AG09309 (cell line): ENCODE measurements around the gene CSTPP1.

Source experiments
- DNase-seq: peaks from one replicate; pipeline ENCODE4 v3.0.0-alpha.2; 2010; ENCODE audit warnings: low read depth
- H3K4me3 ChIP-seq: 2 replicates; pipeline ENCODE4 v1.5.1; 2011; ENCODE audit warnings: mild to moderate bottlenecking, low read depth, low read length, moderate library complexity; ENCODE audit not compliant: control insufficient read depth
- TF ChIP-seq, protein P1 (sequence below): IDR thresholded peaks from 2 replicates; pipeline ENCODE4 v1.5.1; 2011; ENCODE audit warnings: mild to moderate bottlenecking, low read depth, low read length, inconsistent platforms; ENCODE audit not compliant: insufficient read depth, control insufficient read depth; ENCODE audit errors: missing control alignments

The CSTPP1 gene

GRCh38 chr11:46967962-46968361, 31.4 kb downstream of the CSTPP1 start:
- DNase-seq: no peak
- no peak overlapping the region for H3K4me3 ChIP-seq
- TF ChIP-seq, protein P1, sequence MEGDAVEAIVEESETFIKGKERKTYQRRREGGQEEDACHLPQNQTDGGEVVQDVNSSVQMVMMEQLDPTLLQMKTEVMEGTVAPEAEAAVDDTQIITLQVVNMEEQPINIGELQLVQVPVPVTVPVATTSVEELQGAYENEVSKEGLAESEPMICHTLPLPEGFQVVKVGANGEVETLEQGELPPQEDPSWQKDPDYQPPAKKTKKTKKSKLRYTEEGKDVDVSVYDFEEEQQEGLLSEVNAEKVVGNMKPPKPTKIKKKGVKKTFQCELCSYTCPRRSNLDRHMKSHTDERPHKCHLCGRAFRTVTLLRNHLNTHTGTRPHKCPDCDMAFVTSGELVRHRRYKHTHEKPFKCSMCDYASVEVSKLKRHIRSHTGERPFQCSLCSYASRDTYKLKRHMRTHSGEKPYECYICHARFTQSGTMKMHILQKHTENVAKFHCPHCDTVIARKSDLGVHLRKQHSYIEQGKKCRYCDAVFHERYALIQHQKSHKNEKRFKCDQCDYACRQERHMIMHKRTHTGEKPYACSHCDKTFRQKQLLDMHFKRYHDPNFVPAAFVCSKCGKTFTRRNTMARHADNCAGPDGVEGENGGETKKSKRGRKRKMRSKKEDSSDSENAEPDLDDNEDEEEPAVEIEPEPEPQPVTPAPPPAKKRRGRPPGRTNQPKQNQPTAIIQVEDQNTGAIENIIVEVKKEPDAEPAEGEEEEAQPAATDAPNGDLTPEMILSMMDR: no peak

- TF ChIP-seq, protein P1: no peak
- DNase-seq: no peak
- no peak overlapping the region for H3K4me3 ChIP-seq
Measured at GRCh38 chr11:46969379-46969778, 32.8 kb downstream of the CSTPP1 start.

- H3K4me3 ChIP-seq: no peak overlapping the region
- DNase-seq: no peak
- TF ChIP-seq, protein P1: no peak
Measured at GRCh38 chr11:46970913-46971625, 34.5 kb downstream of the CSTPP1 start.

DNA sequence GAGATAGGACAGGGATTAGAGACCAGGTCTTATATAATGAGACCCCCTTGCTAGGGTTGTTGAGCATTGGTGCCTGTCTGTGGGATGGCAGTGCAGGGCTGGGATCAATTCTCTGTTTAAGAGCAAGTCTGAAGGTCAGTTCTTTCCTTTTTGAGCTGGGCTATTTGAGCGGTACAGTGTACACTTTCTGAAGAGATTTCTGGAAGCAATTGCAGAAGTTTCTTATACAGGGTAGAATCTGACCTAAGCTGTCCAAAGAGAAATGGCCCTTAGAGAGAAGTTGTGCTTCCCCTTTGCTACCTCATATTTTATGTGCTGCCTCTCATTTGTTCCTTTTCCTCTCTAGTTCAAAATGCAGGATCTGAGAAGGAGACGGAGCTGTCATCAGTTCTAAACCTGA, 35.8 kb downstream of the CSTPP1 start:
- no peak for DNase-seq
- H3K4me3 ChIP-seq: no peak overlapping the region
- TF ChIP-seq, protein P1: no peak

- no peak for DNase-seq
- TF ChIP-seq, protein P1: no peak
Measured at GRCh38 chr11:46972821-46973220, 36.3 kb downstream of the CSTPP1 start.

GRCh38 chr11:46976182-46976854, 39.8 kb downstream of the CSTPP1 start:
- no peak overlapping the region for H3K4me3 ChIP-seq
- DNase-seq: no peak
- TF ChIP-seq, protein P1: no peak

More at GRCh38 chr11:46972821-46973220, 36.3 kb downstream of the CSTPP1 start:
- H3K4me3 ChIP-seq: no peak overlapping the region
